SH-SY5Y (cell line): ENCODE measurements around the gene PER2.

Experiments used
- GATA2 ChIP-seq: IDR thresholded peaks from 2 replicates; pipeline ENCODE4 v1.6.1; 2011; ENCODE audit warnings: mild to moderate bottlenecking, low read depth, low read length
- GATA3 ChIP-seq: IDR thresholded peaks from 2 replicates; pipeline ENCODE4 v1.6.1; 2011; ENCODE audit warnings: low read depth, mild to moderate bottlenecking, low read length, moderate library complexity

The PER2 gene

DNA sequence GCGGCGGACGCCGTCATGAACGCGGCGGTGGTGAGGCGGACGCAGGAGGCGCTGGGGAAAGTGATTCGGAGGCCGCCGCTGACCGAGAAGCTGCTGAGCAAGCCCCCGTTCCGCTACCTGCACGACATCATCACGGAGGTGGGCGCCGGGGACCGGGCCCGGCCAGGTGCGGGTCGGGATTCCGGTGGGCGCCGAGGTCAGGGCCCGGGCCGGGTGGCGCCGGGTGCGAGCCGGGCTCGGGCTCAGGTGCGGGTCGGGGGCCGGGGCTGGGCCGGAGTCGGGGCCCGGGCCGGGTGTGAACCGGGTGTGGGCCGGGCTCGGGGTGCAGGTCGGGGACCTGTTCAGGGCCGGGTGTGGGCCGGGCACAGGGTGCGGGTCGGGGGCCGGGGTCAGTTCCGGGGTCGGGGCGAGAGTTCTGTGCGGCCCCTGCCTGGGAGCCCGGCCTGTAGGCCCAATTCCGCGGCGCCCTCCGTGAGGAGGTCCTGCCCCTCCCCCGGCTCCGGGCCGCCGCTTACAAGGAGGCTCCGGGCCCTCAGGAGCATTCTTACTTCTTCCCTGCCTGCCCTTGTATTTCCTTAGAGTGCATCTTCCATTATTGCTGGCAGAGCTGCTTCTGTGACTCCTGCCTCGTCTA is 32.4 kb upstream of the PER2 start:
- TF ChIP-seq GATA2 = no peak

DNA sequence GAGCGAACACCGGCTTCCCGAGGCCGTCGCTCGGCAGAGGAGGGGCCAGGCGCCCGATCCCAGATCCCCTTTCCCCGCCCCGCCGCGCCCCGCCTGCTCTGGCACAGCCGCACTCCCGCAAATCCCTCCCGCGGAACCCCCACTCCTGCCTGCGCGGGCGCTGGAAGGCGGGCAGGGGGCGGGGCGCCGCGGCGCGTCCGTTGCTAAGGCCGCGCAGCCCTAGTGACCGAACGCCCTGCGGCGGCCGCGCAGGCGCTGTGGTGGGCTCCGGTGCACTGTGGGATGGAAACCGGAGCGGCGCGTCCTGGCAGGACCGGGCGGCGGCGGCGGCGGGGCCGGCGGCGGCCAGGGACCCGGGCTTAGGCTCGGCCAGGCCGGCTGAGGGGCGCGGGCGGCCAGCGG is 31.8 kb upstream of the PER2 start, which contains the start of gene TRAF3IP1:
TSS of gene TRAF3IP1 (plus strand) at position 273 of the 402 bp plus-strand sequence. CDS start 145 bp downstream, outside the sequence.
- no peak for TF ChIP-seq GATA2

DNA sequence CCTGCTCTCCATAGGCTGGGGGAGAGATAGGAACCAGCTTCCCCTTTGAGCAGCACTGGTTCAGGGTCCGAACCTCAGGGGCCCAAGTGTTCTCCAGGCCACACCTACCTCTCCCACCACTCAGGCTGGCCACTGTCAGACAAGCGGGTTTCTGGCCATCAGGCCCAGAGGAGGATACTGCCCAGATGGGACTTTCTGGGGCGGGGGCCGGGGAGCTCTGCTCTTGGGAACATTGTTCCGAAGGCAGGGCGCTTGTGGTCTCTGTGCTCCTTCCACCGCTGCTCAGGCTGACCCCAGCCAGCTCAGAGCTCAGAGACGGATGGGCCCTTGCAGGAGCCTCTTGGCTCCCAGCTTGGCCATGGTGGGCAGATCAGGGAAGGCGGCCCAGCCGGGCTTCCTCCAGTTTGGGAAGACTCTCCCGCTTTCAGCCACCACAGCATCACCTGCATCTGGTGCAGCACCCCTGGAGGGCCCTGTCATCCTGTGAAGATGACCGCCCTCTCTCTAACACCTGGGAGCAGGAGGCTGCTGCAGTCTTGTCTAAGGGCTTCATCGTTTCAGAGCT is 26.7 kb upstream of the PER2 start:
- TF ChIP-seq GATA2 = no peak
- TF ChIP-seq GATA3 = no peak

DNA sequence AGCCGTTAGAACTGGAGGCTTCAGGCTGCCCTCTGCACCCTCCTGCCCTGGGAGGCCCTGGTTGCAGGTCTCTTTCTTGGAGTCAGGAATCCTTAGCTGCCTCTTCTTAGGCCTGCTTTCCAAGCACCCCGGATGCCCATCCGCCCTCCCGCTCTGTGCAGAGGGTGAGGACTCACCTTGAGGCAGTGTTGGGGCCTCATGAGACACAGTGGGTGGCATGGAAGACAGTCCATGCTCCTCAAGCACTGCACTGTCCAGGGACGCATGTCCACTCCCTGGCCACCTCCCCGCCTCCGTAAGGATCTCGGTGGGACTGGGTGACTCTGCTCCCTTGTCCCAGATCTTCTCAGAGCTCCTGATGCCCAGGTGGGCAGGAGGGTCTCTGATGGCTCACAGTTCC is 26.2 kb upstream of the PER2 start:
- TF ChIP-seq GATA3 (no peak), GATA2 (no peak)

DNA sequence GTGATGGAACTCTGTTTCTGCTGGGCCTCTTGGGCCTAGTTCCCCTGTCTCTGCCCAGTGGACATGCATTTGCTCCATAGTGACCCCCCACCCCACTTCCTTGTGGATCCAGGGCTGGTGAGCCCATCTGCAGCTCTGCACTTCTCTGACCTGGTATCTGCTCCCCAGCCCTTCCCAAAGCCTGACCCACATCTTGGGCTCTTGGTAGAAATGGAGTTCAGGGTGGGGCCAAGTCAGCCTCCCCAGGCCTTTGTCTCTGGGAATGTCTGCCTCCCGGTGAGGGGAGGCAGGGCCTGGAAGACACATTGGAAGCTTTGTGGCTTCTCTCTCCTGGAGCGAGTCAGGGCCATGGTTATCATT is 25.6 kb upstream of the PER2 start:
- TF ChIP-seq GATA3 (no peak), GATA2 (no peak)

DNA sequence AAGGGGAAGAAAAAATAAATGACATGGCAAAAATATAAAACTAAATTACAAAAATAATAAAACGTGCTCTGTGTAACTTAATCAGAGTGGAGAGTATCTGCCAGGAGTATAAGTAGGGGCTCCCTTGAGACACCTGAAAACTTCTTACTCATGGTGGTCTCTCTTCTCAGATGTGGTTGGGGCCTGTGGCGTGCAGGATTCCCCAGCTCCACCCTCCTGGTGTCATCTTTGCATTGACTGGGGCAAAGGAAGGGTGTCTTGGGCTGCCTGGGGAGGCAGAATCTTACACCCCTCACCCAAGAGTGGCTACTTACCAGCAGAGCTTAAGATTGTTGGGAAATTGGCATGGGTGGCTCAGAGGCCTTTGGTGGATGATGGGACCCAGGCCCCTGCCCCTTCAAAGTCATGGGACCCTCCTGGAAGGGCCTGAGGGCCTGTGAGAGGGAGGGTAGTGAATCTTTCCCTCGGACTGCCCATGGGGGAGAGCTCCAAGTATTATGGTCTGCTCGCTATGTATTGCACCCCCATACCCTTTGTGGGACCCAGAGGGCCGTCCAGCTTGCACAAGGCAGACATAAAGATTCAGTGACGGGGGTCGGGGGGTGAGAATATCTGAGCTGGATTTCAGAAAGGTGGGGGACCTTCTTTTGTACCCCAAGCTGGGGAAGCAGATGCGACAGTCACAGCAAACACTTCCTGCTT is 25.0 kb upstream of the PER2 start:
- TF ChIP-seq GATA2 (no peak), GATA3 (no peak)

DNA sequence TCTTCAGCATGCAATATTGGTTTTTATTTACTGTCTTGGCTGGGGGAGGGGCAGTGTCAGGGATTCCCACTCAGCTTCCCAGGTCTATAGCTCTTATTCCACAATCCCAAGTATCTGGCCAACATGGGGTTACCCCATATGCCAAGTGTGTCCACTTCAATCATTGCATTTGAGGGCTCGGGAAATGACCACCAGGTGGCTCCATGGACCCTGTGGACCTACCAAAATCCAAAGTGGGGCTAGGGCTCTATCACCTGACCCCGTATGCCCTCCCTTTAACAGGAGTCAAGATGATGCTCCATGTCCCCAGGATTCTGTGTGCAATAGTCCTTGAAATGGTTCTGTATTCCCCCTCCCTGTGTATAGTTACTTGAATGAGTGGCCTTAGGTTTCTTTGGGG is 19.8 kb upstream of the PER2 start:
- no peak for TF ChIP-seq GATA2
- no peak for TF ChIP-seq GATA3

DNA sequence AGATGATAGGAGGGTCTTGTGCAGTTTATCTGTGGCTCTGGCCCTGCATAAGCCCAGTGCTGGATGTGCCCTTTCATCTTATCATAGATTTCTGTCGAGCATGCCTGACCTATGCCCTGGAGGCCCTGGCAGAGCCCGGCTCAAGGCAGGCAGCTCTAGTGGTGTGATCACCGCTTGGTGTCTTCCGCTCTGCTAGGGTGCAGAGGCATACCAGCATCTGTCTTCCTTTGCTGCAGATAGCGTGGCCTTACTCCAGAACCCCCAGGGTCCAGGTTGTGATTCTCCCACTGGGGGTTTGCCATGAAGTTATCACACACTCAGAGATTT is 18.2 kb upstream of the PER2 start:
- TF ChIP-seq GATA2 = no peak
- no peak for TF ChIP-seq GATA3

DNA sequence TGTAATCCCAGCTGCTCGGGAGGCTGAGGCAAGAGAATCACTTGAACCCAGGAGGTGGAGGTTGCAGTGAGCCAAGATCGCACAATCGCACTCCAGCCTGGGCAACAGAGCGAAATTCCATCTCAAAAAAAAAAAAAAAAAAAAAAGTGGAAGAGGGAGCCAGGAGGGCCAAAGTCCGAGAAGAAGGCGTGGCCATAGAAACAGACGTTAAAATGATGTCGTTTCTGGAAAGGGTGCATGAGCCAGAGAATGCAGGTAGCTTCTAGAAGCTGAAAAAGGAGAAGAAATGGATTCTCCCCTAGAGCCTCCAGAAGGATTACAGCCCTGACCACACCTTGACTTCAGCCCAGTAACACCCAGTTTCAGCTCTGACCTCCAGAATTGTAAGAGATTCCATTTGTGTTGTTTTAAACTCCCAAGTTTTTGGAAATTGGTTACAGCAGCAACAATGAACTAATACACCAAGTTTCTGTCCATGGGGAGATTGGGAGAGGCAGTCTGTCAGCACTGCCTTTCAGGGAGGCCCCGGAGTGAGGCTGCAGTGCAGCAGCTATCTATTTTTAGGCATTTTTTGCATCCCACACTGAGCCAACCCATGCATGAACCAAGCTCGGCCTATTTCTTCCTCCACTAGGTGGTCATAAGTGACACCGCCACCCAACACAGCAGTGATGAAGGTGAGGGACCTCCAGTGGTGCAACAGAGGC is 17.7 kb upstream of the PER2 start:
- TF ChIP-seq GATA2 = no peak
- no peak for TF ChIP-seq GATA3

DNA sequence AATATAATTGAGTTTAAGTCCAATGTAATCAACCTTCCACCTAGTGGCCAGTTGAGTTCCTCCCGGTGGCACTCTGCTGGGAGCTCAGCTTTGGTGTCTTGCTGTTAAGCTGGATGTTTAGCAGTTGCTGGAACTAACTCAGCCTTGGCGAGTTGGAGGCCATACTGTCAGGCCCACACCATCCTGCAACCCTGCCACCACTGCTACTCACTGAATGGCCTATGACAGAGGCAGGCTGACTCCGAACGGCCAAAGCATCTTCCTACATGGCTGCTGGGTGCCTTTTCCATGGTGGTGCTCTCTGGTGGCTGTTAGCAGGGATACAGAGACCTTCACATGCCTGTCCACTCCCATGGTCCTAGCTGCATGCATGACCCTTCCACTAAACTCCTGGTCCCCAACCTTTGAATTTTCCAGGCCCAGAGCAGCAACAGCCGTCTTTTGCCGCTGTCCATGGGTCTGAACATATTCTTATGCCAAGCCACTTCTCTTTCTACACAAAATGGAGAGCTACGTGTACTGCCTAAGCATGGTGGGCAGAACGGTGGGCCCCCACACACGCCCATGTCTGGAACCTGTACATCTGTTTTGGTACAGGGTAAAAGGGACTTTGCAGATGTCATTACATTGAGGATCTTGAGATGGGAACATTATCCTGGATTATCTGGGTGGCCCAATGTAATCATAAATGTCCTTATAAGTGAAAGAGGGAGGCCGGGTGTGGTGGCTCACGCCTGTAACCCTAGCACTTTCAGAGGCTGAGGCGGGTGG is 16.9 kb upstream of the PER2 start:
- TF ChIP-seq GATA3 (no peak), GATA2 (no peak)

DNA sequence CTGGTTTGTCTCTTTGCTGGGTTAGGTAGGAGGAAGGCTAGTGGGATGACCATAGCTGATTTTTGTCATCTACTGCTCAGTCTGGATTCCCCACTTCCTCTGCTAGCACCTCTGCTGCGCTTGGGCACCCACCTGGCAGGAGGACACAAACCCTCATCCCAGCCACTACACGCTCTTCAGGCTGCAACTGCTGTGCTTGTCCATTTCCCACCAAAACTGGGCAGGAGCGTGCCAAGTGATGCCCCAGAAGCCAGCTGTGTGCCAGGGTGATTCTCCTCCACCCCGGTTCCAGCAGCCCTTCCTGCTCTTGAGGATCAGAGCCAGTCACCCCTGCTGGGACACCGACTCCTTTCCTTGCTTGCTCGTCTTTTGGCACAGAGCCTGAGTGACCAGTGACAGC is 15.7 kb upstream of the PER2 start:
- TF ChIP-seq GATA3 (no peak), GATA2 (no peak)

DNA sequence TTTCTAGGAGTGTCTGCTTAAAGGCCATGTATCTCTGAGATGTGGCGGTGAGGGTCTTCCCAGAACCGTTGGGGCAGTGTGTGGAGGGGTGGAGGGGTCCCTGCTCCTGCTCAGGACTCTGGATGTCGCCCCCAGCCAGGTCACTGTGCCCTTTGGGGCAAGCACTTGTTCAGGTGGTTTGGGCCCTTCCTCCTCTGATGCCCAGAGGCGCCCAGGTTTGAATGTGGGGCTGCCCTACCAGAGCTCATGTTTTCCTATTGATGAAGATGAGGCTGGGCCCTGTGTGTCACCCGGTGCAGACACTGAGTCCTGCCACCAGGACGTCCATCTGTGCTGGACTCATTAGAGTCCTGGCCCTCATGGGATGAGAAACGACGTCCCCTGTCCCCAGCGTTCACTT is 14.3 kb upstream of the PER2 start:
- TF ChIP-seq GATA3 (no peak), GATA2 (no peak)

DNA sequence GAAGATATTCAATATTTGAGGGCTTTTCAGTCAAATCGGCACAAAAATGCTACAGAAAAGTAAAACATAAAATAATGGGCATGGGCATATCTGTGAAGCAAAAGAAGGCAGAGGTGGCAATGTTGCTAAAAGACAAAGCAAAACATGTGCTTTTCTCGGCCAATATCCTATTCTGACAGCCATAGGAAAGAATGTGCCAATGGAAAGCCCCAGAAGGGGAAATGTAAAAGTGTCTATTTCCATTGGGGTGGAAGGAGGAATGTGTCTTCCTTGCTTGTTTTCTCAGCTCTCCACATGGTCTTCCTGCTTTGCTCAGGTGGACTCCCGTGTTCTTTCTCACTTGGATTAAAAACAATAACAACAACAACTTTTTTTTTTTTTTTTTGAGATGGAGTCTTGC is 13.7 kb upstream of the PER2 start:
- no peak for TF ChIP-seq GATA3
- no peak for TF ChIP-seq GATA2

DNA sequence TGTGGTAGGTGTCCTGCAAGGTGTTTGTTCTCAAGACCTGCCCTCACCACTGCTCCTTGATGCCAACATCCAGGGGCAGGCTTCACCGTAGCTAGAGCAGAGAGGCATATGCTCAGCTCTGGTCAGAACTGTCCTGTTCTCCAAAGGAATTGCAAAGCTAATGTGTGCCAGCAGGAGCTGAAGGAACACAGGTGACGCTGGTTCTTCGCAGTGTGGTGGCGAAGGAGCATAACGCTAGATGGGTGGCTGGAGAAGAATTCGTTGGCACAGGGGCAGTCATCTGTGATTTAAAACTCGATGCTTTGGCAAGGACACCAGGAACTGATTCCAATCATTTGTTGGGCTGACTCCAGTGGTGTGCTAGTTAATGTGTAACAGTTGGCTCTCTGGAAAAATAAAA is 11.4 kb upstream of the PER2 start:
- TF ChIP-seq GATA2 (no peak), GATA3 (no peak)
